Hematopoietic multipotent progenitor cell treated with erythropoietin and hydrocortisone succinate and interleukin-3 and kit ligand, for 15 days (in vitro differentiated cells): ENCODE data around the gene ZFAND3.
"Not testable (repeated sequence)": the region's sequence is repeated elsewhere in the genome, so short reads cannot be mapped to it uniquely, and the experiment has no call there.

Experiments
- DNase-seq: peaks from one replicate; pipeline ENCODE4 v3.0.0-alpha.2; 2015; ENCODE audit warnings: low spot score

The ZFAND3 gene

DNA sequence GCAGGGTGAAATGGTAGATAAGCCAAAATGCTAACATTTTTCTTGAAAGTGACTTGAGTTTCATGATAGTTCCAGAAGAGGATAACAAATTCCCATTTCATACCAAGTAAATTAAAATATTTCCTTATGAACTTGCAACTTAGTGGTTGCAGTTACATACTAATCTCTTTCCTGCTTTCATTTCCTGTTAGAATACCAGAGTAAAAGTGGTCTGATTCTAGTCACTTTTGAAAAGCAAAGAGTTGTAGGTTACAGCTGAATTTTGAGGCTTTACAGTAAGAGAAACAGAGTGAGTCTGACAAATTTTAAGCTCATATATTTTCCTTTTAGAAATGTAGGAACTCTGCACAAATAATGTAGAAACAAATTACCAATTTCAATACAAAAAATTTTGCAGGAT is 117.4 kb downstream of the ZFAND3 start:
- no peak for DNase-seq

- DNase-seq, result no peak
Measured at GRCh38 chr6:37938909-37939308, 119.4 kb downstream of the ZFAND3 start.

- no peak for DNase-seq
Measured at GRCh38 chr6:37940074-37940847, 120.7 kb downstream of the ZFAND3 start.

DNA sequence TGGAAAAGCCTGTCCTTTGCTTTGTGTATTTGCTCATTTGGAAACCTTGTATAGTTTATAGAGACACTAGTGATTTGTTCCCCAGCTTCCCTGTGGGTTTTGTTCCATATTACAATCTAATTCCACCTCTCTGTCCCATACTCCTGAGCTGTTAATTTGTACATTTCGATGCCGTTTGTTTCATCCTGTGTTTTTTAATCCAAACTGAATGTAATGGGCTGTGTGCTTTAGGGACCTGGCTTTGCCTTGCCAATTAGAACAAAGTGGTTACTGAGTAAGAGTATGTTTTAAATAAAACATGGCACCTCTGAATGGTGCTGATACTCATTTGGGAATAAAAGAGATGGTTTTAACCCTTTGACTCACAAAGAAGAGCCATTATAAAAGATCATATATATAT is 122.3 kb downstream of the ZFAND3 start:
- no peak for DNase-seq

DNA sequence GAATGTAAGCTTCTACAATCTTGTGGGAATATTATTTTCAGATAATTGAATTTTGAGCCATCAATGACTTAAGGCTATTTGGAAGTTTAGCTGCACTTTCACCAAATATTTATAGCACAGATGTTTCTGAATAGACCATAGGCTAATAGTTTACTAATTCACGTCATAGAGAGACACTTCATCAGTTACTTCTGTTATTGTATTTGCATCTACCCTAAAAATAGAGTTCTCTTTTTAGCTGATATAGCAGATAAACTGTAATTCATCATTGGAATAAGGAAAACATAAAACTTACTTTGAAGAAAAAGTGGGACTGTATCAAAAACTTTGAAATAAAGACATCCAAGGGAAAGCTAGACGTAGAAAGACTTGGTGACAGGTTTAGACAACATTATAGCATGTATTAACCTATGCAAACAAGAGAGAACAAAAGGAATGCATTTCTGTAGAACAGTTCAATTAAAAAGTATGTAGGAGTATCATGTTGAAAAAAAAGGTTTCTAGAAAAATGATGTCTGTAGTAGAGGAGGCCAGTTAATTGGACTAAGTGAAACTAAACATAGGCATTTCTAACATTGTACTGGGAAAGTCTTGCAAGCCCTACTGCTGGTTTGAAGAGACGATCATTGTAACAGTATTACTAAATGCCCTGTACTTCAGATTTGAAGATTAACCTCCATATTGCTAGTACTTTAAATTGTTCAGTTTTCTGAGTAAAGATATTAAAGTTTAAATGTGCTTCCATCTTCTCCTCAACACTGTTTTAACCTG is 123.3 kb downstream of the ZFAND3 start:
- DNase-seq, result no peak

DNA sequence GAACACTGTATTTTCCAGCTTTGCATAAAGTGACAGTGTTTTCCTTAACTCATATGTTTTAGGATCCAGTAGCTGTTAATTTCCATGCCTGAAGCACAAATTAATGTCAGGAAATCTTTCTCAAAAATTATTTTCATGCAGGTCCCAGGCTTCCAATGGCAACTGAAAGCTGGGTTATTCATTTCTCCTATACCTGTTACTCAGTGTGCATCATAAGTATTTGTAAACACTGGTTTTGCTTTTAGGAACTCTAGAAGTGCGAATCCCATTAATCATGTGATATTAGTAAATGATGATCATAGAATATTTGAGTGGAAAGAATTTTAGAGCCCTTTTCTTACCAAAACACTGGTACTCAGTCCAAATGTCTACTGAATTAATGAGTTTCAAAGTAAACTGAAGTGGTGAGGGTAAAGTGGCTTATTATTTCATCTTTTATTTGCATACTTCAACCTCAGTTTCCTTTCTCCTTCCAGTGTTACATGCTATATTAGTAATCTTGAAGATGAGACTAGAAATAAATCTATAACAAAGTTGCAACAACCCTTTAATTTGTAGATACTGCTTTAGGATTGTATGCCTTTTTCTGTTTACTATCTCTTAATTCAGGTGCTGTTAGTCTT is 124.0 kb downstream of the ZFAND3 start:
- DNase-seq, result no peak

DNA sequence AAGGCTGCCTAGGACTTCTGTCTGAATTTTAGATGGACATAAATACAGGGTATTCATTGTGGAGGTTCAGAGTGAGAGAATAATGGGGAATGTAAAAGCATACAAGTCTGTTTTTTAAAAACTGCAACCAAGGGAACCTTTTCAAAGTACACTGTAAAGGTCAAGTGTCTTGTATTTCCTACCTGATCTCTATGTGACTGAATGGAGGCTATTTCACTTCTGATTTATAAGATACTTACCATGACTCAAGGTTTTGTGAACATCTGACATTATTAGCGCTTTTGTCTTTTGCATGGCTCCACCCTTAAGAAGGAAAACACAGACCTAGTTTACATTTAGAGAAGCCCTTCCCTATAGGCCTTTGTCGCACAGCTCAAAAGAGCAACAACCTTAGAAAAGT is 126.5 kb downstream of the ZFAND3 start:
- no peak for DNase-seq

DNA sequence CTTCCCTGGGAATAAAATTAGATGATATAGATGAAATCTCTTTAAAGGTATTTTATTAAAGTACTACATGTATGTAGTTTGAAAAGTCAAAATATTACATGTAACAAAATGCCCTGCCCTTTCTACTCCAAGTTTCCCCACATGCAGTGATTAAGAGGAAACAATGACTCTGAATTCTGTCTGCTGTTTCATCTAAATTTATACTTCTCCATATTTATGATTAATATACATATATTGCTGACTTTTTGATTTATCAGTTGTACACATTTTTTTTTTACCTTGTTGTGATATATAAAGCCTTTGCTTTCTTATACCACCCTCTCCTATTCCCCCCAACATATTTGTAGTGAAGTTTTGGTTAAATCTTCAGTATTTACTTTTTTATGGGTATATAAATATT is 127.9 kb downstream of the ZFAND3 start:
- no peak for DNase-seq

DNA sequence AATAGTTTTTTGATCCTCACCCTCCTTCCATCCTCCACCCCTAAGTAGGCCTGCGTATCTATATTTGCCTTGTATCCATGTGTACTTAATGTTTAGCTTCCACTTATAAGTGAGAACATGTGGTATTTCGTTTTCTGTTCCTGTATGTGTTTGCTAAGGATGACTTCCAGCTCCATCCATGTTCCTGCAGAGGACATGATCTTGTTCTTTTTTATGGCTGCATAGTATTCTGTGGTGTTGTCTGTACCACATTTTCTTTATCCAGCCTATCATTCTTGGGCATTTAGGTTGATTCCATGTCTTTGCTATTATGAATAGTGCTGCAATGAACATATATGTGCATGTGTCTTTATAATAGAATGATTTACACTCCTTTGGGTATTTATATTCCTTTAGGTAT is 129.1 kb downstream of the ZFAND3 start:
- DNase-seq, result not testable (repeated sequence)

DNA sequence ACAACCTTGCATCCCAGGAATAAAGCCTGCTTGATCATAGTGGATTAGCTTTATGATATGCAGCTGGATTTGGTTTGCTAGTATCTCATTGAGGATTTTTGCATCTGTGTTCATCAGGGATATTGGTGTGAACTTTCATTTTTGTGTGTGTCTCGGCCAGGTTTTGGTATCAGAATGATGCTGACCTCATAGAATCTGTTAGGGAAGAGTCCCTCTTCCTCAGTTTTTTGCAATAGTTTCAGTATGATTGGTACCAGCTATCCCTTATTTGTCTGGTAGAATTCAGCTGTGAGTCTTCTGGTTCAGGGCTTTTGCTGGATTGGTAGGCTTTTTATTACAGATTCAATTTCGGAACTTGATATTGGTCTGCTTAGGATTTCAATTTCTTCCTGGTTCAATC is 132.5 kb downstream of the ZFAND3 start:
- no peak for DNase-seq

- no peak for DNase-seq
Measured at GRCh38 chr6:37954791-37955190, 135.3 kb downstream of the ZFAND3 start.

GRCh38 chr6:37956711-37957275 is 137.3 kb downstream of the ZFAND3 start:
- DNase-seq, result no peak

DNA sequence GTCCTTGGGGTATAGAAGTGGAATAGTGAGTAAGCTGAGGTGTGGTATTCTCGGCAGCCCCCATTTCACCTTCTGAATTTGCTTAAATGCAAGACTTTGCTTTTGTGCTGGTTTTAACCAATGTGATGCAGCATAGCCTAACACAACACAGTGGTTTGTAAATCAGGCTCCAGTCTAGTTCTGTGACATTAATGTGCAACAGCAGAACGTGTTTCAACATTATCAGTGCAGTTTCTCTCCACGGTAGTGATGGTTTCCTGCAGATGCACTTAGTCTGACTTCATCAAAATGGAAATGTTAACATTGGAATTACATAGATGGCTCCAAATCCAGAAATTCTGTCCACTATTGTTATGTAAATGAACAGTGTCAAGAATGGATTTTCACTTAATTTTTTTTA is 139.5 kb downstream of the ZFAND3 start:
- DNase-seq, result no peak

DNA sequence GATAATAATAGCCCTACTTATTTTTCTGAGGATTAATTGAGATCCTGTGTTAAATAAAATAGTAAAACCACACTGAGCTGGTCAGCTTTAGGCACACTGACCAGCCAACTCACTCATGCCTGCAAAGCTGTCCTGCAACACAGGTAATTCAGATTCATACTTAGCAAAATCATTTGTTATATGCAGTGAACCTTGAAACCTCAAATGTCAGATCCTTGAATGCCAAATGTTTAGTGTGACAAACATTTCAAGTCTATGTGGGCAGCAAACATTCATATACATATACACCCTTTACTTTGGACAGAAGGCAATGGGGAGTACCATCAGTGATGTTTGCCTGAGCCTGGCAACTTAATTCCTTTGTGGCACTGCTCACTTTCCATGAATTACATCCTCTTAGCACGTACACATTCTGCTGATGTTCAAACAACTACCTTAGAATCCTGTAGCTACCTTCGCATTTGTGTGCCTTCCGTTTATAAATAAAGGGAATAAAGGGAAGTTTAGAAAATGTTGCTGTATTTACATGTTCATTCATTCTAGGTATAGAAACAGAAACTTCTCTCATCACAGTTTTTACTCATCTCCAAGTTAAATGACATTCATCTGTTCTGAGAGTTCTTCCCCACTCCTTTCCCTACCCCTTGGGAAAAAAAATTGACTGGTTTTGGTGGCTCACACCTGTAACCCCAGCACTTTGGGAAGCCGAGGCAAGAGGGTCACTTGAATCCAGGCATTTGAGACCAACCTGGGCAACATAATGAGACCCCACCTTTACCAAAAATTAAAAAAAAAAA is 140.8 kb downstream of the ZFAND3 start:
- DNase-seq, result no peak

GRCh38 chr6:37962481-37963080 is 143.1 kb downstream of the ZFAND3 start:
- DNase-seq, result not testable (repeated sequence)

DNA sequence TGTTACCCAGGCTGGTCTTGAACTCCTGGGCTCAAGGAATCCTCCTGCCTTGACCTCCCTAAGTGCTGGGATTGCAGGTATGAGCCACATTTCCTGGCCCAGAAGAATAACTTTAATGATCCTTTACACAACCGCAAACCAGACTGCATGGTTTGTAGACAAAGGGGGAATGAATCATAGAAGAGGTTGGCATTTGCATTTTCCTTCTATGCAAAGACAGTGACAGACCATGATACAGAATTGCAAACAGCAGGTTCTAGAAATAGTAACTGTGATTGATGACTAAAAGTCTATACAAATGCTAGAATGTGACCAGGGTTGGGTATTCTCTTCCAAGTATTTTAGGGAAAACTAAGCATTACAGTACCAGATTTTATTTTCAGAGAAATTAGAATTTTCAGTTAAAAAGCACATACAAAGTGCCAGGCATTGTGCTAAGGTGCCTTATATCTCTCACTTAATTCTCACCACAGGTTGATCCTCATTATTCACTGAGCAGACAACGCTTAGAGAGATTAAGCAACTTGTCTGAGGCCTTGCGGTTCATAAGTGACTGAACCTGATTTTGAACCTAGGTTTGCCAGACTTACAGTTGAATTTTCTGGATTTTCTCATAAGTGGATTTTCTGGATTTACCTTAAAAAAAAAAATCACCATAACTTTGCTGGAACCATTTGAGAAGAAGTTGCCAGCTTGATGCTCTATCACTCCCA is 146.6 kb downstream of the ZFAND3 start:
- DNase-seq, result no peak

- DNase-seq, result no peak
Measured at GRCh38 chr6:37966801-37967200, 147.3 kb downstream of the ZFAND3 start.

GRCh38 chr6:37967651-37968050 is 148.1 kb downstream of the ZFAND3 start:
- DNase-seq, result no peak

GRCh38 chr6:37971266-37971665 is 151.7 kb downstream of the ZFAND3 start:
- no peak for DNase-seq

- no peak for DNase-seq
Measured at GRCh38 chr6:37971711-37972390, 152.3 kb downstream of the ZFAND3 start.
